SH-SY5Y (cell line): ENCODE measurements around the gene COLEC11.

Experiments
- GATA2 ChIP-seq: IDR thresholded peaks from 2 replicates; pipeline ENCODE4 v1.6.1; 2011; ENCODE audit warnings: mild to moderate bottlenecking, low read depth, low read length
- GATA3 ChIP-seq: IDR thresholded peaks from 2 replicates; pipeline ENCODE4 v1.6.1; 2011; ENCODE audit warnings: low read depth, mild to moderate bottlenecking, low read length, moderate library complexity

The COLEC11 gene

GRCh38 chr2:3635171-3635974, 40.5 kb downstream of the COLEC11 start:
- TF ChIP-seq GATA3 (no peak), GATA2 (no peak)

DNA sequence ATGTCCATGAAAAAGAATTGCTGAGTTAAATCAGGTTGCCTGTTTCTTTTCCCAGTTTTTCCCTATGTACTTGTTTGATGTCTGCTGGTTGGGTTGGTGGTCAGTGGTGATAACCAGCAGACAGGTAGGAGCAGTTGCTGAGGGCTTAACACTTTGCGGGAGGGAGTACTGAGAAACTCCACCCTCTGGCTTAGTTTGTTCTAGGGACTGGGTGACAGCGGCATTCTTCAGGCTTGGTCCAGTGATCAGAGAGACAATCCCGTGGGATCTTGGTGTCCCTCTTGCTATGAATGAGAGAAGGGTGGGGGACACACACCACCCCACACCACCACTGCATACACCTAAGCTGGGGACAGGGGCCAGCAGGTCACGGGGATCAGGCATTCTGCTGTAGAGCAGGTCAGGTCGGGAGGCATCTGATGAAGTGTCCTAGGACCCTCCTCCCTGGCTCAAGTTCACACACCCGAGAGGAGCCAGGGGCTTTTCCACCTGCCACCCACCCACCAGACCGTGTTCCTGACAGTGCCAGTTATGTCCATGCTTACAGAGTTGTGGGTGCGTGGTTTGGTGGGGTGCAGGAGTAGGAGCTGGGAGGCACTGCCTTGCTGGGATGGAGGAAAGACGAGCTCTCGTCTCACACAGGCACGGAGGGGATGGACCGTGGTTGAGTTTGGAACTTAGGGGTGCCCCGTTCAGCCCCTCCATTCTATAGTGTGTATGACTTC, 41.8 kb downstream of the COLEC11 start:
- TF ChIP-seq GATA3 (no peak), GATA2 (no peak)

DNA sequence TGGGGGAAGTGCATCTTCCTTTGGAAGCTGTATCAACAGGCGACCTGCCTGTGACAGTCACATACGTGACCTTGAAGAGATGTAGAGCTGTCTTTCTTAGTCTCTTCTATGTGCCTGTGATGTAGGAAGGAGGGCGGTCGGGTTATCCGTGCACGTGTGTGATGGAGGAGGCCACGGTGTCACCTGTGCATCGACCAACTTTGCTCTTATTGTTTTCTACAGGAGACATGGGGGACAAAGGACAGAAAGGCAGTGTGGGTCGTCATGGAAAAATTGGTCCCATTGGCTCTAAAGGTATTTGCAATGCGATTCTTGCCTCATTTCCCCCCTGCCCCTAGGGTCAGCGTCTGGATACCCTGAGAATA, 42.4 kb downstream of the COLEC11 start:
- TF ChIP-seq GATA2 (no peak), GATA3 (no peak)

DNA sequence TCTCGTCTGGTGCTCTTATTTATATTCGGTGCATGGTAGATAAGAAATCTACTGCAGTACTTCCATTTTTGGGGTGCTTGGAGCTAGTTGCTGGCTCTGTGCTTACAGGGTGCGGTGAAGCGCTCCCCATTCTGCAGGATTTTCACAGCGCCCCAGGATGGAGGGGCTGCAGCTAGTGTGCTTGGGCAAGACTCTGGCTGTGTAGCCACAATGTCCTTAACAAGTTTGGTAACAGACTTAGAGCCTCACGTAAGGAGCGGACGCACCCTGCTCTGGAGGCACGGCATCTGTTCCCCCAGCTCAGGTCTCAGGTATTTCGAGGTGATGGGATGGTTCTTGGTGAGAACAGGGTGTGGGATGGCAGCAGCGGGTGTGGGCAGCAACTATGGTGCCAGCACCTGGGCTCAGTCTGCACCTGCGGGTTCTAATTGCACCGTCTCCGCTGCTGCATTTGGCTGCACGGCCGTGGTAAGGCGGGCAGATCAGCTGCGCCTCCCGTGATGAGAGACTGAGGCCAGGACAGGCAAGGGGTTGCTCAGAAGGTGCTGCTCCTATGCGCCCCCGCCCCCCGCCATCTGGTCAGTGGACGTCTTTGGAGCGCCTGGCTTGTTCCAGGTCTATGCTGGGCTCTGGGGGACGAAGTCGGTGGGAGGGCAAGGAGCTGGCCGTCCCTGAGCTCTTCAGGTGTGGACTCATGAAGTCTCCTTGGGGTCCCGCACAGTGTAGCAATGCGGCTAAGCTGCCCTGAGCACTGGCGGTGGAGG, 43.0 kb downstream of the COLEC11 start:
- TF ChIP-seq GATA2 (no peak), GATA3 (no peak)

- TF ChIP-seq GATA3 (no peak), GATA2 (no peak)
Measured at GRCh38 chr2:3638456-3638810, 43.5 kb downstream of the COLEC11 start.

- no peak for TF ChIP-seq GATA2
- TF ChIP-seq GATA3: no peak
Measured at GRCh38 chr2:3639015-3639630, 44.2 kb downstream of the COLEC11 start.

GRCh38 chr2:3639653-3640052, 44.7 kb downstream of the COLEC11 start:
- no peak for TF ChIP-seq GATA3
- TF ChIP-seq GATA2: no peak

GRCh38 chr2:3641181-3641580, 46.3 kb downstream of the COLEC11 start:
- TF ChIP-seq GATA2 (no peak), GATA3 (no peak)

DNA sequence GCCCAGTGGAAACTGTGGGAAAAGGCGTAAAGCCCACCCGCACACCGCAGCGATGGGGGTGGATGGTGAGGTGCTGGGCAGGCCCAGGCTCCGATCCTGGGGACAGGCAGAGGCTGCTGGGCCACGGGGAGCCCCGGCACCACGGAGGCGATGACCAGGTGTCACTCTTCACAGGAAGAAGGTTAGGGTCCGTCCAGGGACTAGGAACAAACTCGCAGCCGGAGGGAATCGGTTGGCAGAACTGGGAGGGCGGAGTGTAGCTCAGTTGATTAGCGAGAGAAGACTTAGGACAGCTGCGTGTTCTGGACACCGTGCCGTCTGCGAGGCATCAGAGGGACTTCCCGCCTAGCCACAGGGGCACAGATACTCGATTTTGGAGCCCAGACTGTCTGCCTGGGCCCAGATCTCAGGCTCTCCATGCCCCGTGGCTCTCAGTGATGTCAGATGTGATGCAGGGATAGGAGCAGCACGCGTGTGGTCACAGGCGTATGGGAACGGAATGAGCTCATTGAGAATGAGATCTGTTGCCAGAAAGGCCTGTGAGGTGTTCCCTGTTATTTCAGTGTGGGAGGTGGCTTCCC, 47.0 kb downstream of the COLEC11 start:
- TF ChIP-seq GATA2: no peak
- TF ChIP-seq GATA3: no peak

GRCh38 chr2:3642521-3643215, 47.8 kb downstream of the COLEC11 start:
- TF ChIP-seq GATA2 (no peak), GATA3 (no peak)

GRCh38 chr2:3643371-3644245, 48.7 kb downstream of the COLEC11 start:
- TF ChIP-seq GATA2: no peak
- TF ChIP-seq GATA3: no peak

GRCh38 chr2:3644246-3644525, 49.3 kb downstream of the COLEC11 start:
- no peak for TF ChIP-seq GATA2
- TF ChIP-seq GATA3: no peak
